CD8-positive, alpha-beta memory T cell (primary cell): Measurements from ENCODE around the gene XK. TPM values are rescaled to one million over a fixed set of nuclear protein-coding genes. Genes with fewer than 3 reads are reported as not detected.

Experiments used
- CTCF ChIA-PET: fragments of 350-600 bp; sonication (Branson Sonifier 250); formaldehyde crosslinking; loops from one replicate; lab custom pipeline; 2021; ENCODE audit warnings: antibody characterized with exemption; lab: Charles Lee
- POLR2A ChIA-PET: fragments of 350-600 bp; sonication (Branson Sonifier 250); formaldehyde crosslinking; loops from one replicate; lab custom pipeline; 2021; ENCODE audit warnings: antibody characterized with exemption; lab: Charles Lee
- DNase-seq, 5 donors: peaks; one replicate each; pipeline versions ENCODE4 v3.0.0 to v3.0.0-alpha.2; 2020 to 2022; ENCODE audit warnings: mixed read lengths in 1 of 5
- H3K27ac ChIP-seq: one replicate; pipeline ENCODE4 v1.7.0; 2013; ENCODE audit warnings: low read depth, mild to moderate bottlenecking, low read length, moderate library complexity
- H3K27me3 ChIP-seq: 2 replicates; pipeline ENCODE4 v1.7.0; 2013; ENCODE audit warnings: low read length, mild to moderate bottlenecking; ENCODE audit not compliant: insufficient read depth, poor library complexity, severe bottlenecking
- H3K36me3 ChIP-seq: 2 replicates; pipeline ENCODE4 v1.7.0; 2013; ENCODE audit warnings: mild to moderate bottlenecking, low read length, moderate library complexity; ENCODE audit not compliant: insufficient read depth
- H3K4me1 ChIP-seq: 2 replicates; pipeline ENCODE4 v1.7.0; 2013; ENCODE audit warnings: mild to moderate bottlenecking, low read length, moderate library complexity; ENCODE audit not compliant: insufficient read depth
- H3K4me3 ChIP-seq: 2 replicates; pipeline ENCODE4 v1.7.0; 2013; ENCODE audit warnings: mild to moderate bottlenecking, low read length
- H3K9me3 ChIP-seq: 2 replicates; pipeline ENCODE4 v1.7.0; 2013; ENCODE audit warnings: mild to moderate bottlenecking, low read length
- H3K27ac Mint-ChIP-seq, 8 donors: one replicate each; pipeline ENCODE4 v1.8.0; 2020 to 2021; ENCODE audit warnings: mixed read lengths in 8 of 8, mild to moderate bottlenecking in 6 of 8, inconsistent platforms in 3 of 8, moderate library complexity in 3 of 8
- H3K27me3 Mint-ChIP-seq, 2 donors: one replicate each; pipeline ENCODE4 v1.8.0; 2020 to 2021; ENCODE audit warnings: mixed read lengths in 2 of 2, mild to moderate bottlenecking in 1 of 2, moderate library complexity in 1 of 2
- H3K36me3 Mint-ChIP-seq, 3 donors: one replicate each; pipeline ENCODE4 v1.8.0; 2020 to 2021; ENCODE audit warnings: mixed read lengths in 3 of 3, inconsistent platforms in 1 of 3, mild to moderate bottlenecking in 1 of 3
- H3K4me1 Mint-ChIP-seq, 3 donors: one replicate each; pipeline ENCODE4 v1.8.0; 2020 to 2021; ENCODE audit warnings: mixed read lengths in 3 of 3, inconsistent platforms in 1 of 3, mild to moderate bottlenecking in 1 of 3
- H3K4me3 Mint-ChIP-seq, 7 donors: one replicate each; pipeline ENCODE4 v1.8.0; 2020 to 2021; ENCODE audit warnings: mixed read lengths in 7 of 7, mild to moderate bottlenecking in 6 of 7, moderate library complexity in 4 of 7, inconsistent platforms in 2 of 7
- H3K9me3 Mint-ChIP-seq, 5 donors: one replicate each; pipeline ENCODE4 v1.8.0; 2020 to 2022; ENCODE audit warnings: mixed read lengths in 5 of 5, mild to moderate bottlenecking in 3 of 5, moderate library complexity in 2 of 5, inconsistent platforms in 1 of 5
- polyA plus RNA-seq: library from polyadenylated mRNA; unstranded; fragments of 300-500 nt; fragmentation: Illumina TruSeq; gene quantifications from one replicate; pipeline ENCODE4 v1.2.3, GENCODE V29; 2021
- total RNA-seq, 2 experiments: library from RNA; stranded (reverse); gene quantifications; one replicate each; pipeline ENCODE4 v1.2.3, GENCODE V29; 2021

Gene XK
- total and polyA plus RNA-seq, 3 experiments from 2014 or later = 0.22 to 0.27 TPM; not detected in 1

GRCh38 chrX:37776987-37777325 is 91.4 kb downstream of the XK start:
- Histone ChIP-seq H3K4me3 (no peak overlapping the region), H3K27ac (no peak overlapping the region), H3K36me3 (no peaks in the 10 kb centered on the region), H3K27me3 (no peaks in the 10 kb centered on the region), H3K9me3 (no peaks in the 10 kb centered on the region), H3K4me1 (peaks cover 24% of the 10 kb centered on the region)
- Mint-ChIP-seq H3K36me3 (no peaks in the 10 kb centered on the region), H3K4me3 (peak overlapping the region in 6 of 7 donors; percentile 9 to 62 (median 56)), H3K27me3 (no peaks in the 10 kb centered on the region), H3K9me3 (no peaks in the 10 kb centered on the region), H3K27ac (peak overlapping the region; percentile 14 to 91 (median 46)), H3K4me1 (peaks cover 25 to 26% (median 26%) of the 10 kb centered on the region in 3 donors)
- no peak for DNase-seq
- POLR2A ChIA-PET = no interaction called here
- CTCF ChIA-PET = interaction anchor here (1.1 kb wide), 1 partner anchor 32 kb away, joined by 3 read pairs; no protein-coding TSS in a partner anchor

- Histone ChIP-seq H3K4me3 (no peak within 1 kb of the TSS), H3K27ac (no peak within 1 kb of the TSS), H3K36me3 (no peaks in the 10 kb centered on the region), H3K9me3 (no peaks in the 10 kb centered on the region), H3K27me3 (no peaks in the 10 kb centered on the region), H3K4me1 (peaks cover 24% of the 10 kb centered on the region)
- H3K4me3 Mint-ChIP-seq = no peak within 1 kb of the TSS
- H3K27ac Mint-ChIP-seq = no peak within 1 kb of the TSS
- ChIA-PET POLR2A (no interaction called here), CTCF (no interaction called here)
- no peak for DNase-seq
- H3K9me3 Mint-ChIP-seq = no peaks in the 10 kb centered on the region
- H3K27me3 Mint-ChIP-seq = no peaks in the 10 kb centered on the region
- peaks cover 25 to 26% (median 26%) of the 10 kb centered on the region in 3 donors for H3K4me1 Mint-ChIP-seq
- no peaks in the 10 kb centered on the region for H3K36me3 Mint-ChIP-seq
Measured at GRCh38 chrX:37779857-37780256, 94.3 kb downstream of the XK start, which contains the start of gene CYBB. TSS of gene CYBB (plus strand) at chrX:37780059. CDS start at chrX:37780078, 19 bp downstream.

GRCh38 chrX:37781081-37781480 is 95.5 kb downstream of the XK start:
- Mint-ChIP-seq H3K27ac (no peak overlapping the region), H3K36me3 (no peaks in the 10 kb centered on the region), H3K4me3 (no peak overlapping the region), H3K9me3 (no peaks in the 10 kb centered on the region), H3K27me3 (no peaks in the 10 kb centered on the region), H3K4me1 (peaks cover 20 to 25% (median 22%) of the 10 kb centered on the region in 3 donors)
- ChIA-PET CTCF (interaction anchor here (1.5 kb wide), 1 partner anchor 36 kb away, joined by 6 read pairs; no protein-coding TSS in a partner anchor), POLR2A (interaction anchor here (0.5 kb wide), 1 partner anchor 24 kb away, joined by 4 read pairs; no protein-coding TSS in a partner anchor)
- Histone ChIP-seq H3K4me3 (no peak overlapping the region), H3K4me1 (peaks cover 26% of the 10 kb centered on the region), H3K27me3 (no peaks in the 10 kb centered on the region), H3K27ac (no peak overlapping the region), H3K36me3 (no peaks in the 10 kb centered on the region), H3K9me3 (no peaks in the 10 kb centered on the region)
- no peak for DNase-seq

Other genes starting within 250 kb of the XK start
- under 1 TPM; 0.48 to 0.49 TPM for gene LANCL3, start 114.1 kb upstream of the XK start, total RNA-seq
- 0.37 TPM for gene LANCL3, start 114.1 kb upstream of the XK start, polyA plus RNA-seq
- gene CYBB, start 94.3 kb downstream of the XK start, total RNA-seq = 1 to 10 TPM; 3.0 to 3.7 TPM
- not detected for gene CYBB, start 94.3 kb downstream of the XK start, polyA plus RNA-seq
- 10 to 100 TPM; 17.2 to 20.5 TPM for gene DYNLT3, start 161.8 kb downstream of the XK start, total RNA-seq
- 44.9 TPM for gene DYNLT3, start 161.8 kb downstream of the XK start, polyA plus RNA-seq